T-helper 2 cell treated with Interferon-gamma antibody and Interleukin-4, amounts not matched to agents 5 μg/mL and 100 μg/mL, for 36 hours (primary cell): ENCODE data around the gene SF1.

ENCODE experiments used
- DNase-seq: peaks from one replicate; pipeline ENCODE4 v3.0.0; 2021; ENCODE audit warnings: low spot score
- H3K27ac Mint-ChIP-seq: one replicate; pipeline ENCODE4 v1.8.0; 2021; ENCODE audit warnings: mild to moderate bottlenecking, mixed read lengths
- H3K27me3 Mint-ChIP-seq: one replicate; pipeline ENCODE4 v1.8.0; 2021; ENCODE audit warnings: low read depth, mixed read lengths
- H3K36me3 Mint-ChIP-seq: one replicate; pipeline ENCODE4 v1.8.0; 2021; ENCODE audit warnings: low read depth, mixed read lengths
- H3K4me1 Mint-ChIP-seq: one replicate; pipeline ENCODE4 v1.8.0; 2021; ENCODE audit warnings: low read depth, mixed read lengths
- H3K4me3 Mint-ChIP-seq: one replicate; pipeline ENCODE4 v1.8.0; 2022; ENCODE audit warnings: mild to moderate bottlenecking, moderate library complexity, mixed read lengths
- H3K9me3 Mint-ChIP-seq: one replicate; pipeline ENCODE4 v1.8.0; 2021; ENCODE audit warnings: mixed read lengths

SF1 gene

DNA sequence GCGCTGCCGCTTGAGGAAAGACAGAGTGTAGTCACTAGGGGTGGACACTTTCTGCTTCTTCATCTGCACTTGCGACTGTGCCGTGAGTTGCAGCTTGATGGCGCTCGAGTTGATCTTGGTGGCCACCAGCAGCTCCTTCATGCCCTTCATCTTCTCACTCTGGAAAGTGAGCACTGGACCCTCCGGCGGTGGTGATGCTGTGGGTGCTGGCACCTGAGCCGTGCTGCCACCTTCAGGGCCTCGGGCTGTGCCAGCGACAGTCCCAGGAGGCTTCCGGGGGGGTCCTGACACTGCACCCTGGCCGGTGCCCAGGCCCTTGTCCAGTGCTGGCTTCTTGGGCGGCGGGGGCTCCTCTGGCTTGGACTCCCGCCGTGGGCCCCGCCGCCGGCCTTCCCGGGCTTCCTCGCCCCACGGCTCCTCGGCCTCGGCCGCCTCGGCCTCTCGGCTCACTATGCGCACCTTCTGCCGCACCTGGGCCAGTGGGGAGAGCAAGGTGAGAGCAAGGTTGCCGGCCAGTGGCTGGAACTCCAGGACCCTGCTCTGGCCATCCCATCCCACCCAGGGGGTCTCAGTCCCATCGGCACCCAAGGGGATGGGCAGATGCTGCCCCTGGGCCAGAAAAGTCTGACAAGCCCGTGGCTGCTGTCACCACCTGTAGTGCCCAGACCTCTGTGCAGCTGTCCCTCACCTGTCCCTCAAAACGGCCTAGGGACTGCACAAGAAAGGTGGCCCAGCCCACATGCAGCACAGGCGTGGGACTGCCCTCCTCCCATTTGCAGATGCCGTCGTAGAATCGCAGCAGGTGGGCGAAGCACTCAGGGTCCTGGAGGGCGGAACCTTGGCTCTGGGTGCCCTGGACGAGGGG lies 26.2 kb upstream of the SF1 start:
- Mint-ChIP-seq H3K9me3 (no peaks in the 10 kb centered on the region), H3K4me3 (peak overlapping the region; percentile 91), H3K27ac (no peak overlapping the region), H3K4me1 (peaks cover 21% of the 10 kb centered on the region), H3K36me3 (peaks cover 21% of the 10 kb centered on the region), H3K27me3 (no peaks in the 10 kb centered on the region)
- no peak for DNase-seq

- peak overlapping the region; percentile 91 for H3K4me3 Mint-ChIP-seq
- H3K4me1 Mint-ChIP-seq: peaks cover 16% of the 10 kb centered on the region
- H3K9me3 Mint-ChIP-seq: no peaks in the 10 kb centered on the region
- H3K36me3 Mint-ChIP-seq: peaks cover 24% of the 10 kb centered on the region
- no peak for DNase-seq
- peak overlapping the region; percentile 82 for H3K27ac Mint-ChIP-seq
- no peaks in the 10 kb centered on the region for H3K27me3 Mint-ChIP-seq
Measured at GRCh38 chr11:64803846-64804345, 25.6 kb upstream of the SF1 start.

DNA sequence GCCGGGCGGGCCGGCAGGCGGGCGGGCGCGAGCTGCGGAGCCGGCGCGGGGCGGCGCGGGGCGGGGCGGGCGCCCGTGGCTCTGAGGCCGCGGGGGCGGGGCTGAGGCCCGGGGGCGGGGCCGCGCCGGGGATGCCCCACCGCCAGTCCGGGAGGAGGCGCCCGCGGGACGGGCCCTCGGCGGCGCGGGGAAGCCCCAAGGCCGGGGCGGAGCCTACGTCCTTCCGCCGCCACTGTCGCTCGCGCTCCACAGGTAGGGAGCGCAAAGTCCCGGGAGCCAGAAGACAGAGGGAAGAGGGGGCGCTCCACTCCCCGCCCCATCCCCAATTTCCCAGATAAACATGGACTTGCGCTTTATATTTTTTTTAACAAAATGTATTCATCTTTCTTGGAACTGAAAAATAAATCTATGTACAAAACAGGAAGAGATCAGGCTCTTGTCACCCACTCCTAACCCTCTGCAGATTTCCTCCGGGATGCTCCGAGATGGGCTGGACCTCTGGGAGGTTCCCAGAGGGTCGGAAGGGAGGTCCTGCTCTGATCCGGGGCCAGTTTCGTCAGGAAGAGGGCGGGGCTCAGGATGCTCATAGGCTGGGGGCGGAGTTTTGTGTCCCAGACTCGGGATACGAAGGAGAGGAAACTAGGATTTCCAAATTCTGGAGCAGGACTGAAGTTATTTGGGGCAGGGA lies 25.0 kb upstream of the SF1 start, which contains the start of gene MAP4K2:
MAP4K2 (minus strand) TSS at position 57 of the 688 bp plus-strand sequence. CDS start 65 bp downstream, outside the sequence.
- H3K9me3 Mint-ChIP-seq: no peaks in the 10 kb centered on the region
- DNase-seq: peak; percentile 89
- H3K27me3 Mint-ChIP-seq: no peaks in the 10 kb centered on the region
- peak within 1 kb of the TSS; percentile 91 for H3K4me3 Mint-ChIP-seq
- peak within 1 kb of the TSS; percentile 82 for H3K27ac Mint-ChIP-seq
- H3K4me1 Mint-ChIP-seq: peaks cover 15% of the 10 kb centered on the region
- H3K36me3 Mint-ChIP-seq: peaks cover 26% of the 10 kb centered on the region

DNA sequence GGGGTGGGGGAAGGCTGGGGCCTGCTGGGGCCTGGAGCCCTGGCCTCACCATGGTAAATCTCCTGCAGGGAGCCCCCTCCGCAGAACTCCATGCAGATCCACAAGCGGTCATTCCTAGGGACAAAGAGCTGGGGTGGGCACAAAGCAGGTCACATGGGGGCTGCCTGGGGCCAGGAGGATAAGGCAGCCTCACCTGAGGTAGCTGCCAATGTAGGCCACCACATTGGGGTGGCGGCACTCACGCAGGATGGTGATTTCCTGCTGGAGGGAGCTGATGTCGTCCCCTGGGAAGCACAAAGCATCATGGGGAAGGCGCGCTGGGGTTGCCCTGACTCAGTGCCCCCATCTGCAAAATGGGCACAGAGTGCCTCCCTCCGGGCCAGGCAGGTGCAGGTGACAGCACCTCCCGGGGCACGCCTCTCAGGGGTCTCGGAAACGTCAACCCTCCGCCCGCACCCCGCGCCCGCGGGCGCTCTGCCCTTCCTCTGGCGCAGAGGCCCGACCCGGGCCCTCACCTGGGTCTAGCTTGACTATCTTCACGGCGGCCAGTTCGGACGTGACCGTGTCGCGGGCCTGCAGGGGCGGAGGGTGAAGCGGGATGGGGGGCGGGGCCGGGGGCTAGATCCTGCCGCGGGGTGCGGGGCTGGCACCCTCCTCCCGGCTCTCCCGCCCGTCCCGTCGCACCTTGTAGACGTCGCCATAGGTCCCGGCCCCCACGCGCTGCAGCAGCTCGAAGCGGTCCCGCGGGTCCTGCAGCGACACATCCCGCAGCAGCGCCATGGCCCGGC lies 24.2 kb upstream of the SF1 start:
- Mint-ChIP-seq H3K27me3 (no peaks in the 10 kb centered on the region), H3K27ac (peak overlapping the region; percentile 76), H3K36me3 (peaks cover 24% of the 10 kb centered on the region), H3K4me1 (peaks cover 12% of the 10 kb centered on the region), H3K4me3 (peak overlapping the region; percentile 83), H3K9me3 (no peaks in the 10 kb centered on the region)
- peak; percentile 19 for DNase-seq

GRCh38 chr11:64801561-64802369 lies 23.4 kb upstream of the SF1 start:
- Mint-ChIP-seq H3K9me3 (no peaks in the 10 kb centered on the region), H3K4me1 (peaks cover 12% of the 10 kb centered on the region), H3K4me3 (peak overlapping the region; percentile 83), H3K27ac (peak overlapping the region; percentile 76), H3K36me3 (peaks cover 21% of the 10 kb centered on the region), H3K27me3 (no peaks in the 10 kb centered on the region)
- DNase-seq: no peak

DNA sequence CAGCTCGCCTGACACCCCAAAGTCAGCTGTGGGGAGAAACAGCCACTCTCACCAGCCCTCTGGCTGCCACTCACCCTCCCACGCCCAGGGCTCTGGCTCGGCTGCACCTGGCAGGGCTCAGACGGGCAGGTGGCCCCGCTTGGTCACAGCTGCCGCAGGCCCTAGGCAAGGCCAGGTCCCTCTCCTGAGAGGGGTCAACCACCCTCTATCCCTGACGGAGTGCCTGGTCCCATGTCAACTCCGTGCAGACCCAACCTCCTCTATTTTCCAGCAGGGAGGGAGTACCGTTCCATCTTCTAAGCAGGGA lies 22.8 kb upstream of the SF1 start:
- Mint-ChIP-seq H3K27me3 (no peaks in the 10 kb centered on the region), H3K9me3 (no peaks in the 10 kb centered on the region), H3K27ac (peak overlapping the region; percentile 63), H3K4me1 (peaks cover 12% of the 10 kb centered on the region), H3K4me3 (peak overlapping the region; percentile 83), H3K36me3 (peaks cover 23% of the 10 kb centered on the region)
- no peak for DNase-seq

GRCh38 chr11:64800303-64801157 lies 22.2 kb upstream of the SF1 start:
- no peak for DNase-seq
- Mint-ChIP-seq H3K27ac (peak overlapping the region; percentile 5), H3K36me3 (peaks cover 19% of the 10 kb centered on the region), H3K9me3 (no peaks in the 10 kb centered on the region), H3K4me3 (peak overlapping the region; percentile 83), H3K27me3 (no peaks in the 10 kb centered on the region), H3K4me1 (peaks cover 12% of the 10 kb centered on the region)

GRCh38 chr11:64799623-64800302 lies 21.4 kb upstream of the SF1 start:
- H3K36me3 Mint-ChIP-seq: peaks cover 21% of the 10 kb centered on the region
- no peak for DNase-seq
- H3K27me3 Mint-ChIP-seq: no peaks in the 10 kb centered on the region
- H3K4me1 Mint-ChIP-seq: peaks cover 15% of the 10 kb centered on the region
- no peaks in the 10 kb centered on the region for H3K9me3 Mint-ChIP-seq
- no peak overlapping the region for H3K27ac Mint-ChIP-seq
- no peak overlapping the region for H3K4me3 Mint-ChIP-seq

- Mint-ChIP-seq H3K9me3 (no peaks in the 10 kb centered on the region), H3K36me3 (peaks cover 23% of the 10 kb centered on the region)
Measured at GRCh38 chr11:64799256-64799622, 20.9 kb upstream of the SF1 start.

DNA sequence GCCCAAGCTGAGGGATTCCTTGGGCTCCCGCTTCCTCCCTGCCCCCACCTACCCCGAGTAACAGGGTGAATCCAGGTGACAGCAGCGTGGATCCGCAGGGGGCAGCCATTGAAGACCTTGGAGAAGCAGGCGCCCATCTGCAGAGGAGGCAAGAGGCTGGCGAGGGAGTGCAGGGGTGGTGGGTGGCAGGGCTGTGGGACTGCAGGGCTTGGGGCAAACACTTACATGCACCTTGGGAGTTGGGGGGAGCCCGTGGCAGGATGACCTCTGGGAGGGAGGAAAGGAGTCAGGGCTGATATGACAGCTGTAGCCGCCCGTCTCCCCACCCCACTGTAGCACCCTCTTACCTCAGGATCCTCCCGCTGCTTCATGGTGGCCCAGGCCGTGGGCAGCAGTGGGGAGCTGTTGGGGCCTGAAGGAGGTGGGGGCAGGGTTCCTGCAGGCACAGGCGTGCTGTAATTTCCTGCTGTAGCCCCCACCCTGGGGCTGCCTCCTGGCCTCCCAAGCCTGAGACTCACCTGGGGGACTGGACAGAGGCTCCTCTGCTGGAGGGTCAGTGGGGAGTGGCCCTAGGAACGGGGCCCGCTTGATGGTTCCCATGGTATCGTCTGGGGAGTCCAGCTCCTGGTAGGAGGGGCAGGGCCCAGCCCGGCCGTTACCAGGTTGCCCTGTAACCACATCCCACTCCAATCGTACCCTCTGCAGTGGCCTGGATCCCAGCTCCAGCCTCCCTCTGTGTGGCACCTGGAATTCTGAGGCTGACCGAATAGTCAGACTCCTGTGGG lies 18.6 kb upstream of the SF1 start:
- H3K36me3 Mint-ChIP-seq: peaks cover 25% of the 10 kb centered on the region
- H3K4me3 Mint-ChIP-seq: no peak overlapping the region

More at GRCh38 chr11:64799256-64799622, 20.9 kb upstream of the SF1 start:
- H3K27me3 Mint-ChIP-seq: no peaks in the 10 kb centered on the region
- H3K4me3 Mint-ChIP-seq: no peak overlapping the region
- H3K4me1 Mint-ChIP-seq: peaks cover 17% of the 10 kb centered on the region
- H3K27ac Mint-ChIP-seq: no peak overlapping the region
- DNase-seq: no peak

DNA sequence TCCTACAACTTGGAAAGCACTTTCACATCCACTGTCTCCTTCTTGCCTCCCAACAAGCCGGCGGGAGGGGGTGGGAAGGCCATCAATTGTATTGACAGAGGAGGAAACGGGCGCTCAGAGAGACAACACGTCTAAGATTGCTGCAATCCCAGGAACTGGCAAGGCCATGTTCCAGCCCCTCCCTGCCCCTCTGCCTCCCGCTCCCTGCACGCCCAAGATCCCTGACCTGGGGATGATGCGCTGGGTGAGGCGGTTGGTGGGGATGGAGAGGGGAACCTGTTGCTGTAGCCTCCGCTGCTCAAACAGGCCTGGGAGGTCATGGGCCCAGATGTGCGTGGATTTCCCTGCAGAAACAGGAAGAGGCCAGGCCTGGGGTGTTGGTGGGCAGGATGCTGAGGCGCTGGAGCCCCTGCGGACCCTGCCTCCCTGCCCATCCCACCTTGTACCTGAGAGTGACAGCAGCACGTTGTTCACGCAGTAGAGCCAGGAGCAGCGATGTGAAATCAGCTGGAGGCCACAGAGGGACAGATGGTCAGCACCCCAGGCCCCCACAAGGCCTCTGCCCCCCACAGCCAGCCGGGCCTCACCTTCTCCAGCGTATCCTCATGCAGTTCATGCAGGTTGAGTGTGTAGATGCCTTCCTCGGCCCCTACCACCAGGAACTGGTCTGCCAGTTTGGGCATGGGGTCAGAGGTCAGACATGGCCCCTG lies 17.9 kb upstream of the SF1 start:
- Mint-ChIP-seq H3K4me1 (peaks cover 5% of the 10 kb centered on the region), H3K27ac (no peak overlapping the region), H3K27me3 (no peaks in the 10 kb centered on the region), H3K4me3 (no peak overlapping the region), H3K36me3 (peaks cover 25% of the 10 kb centered on the region), H3K9me3 (no peaks in the 10 kb centered on the region)
- DNase-seq: no peak

More for the DNA sequence above, 18.6 kb upstream of the SF1 start:
- Mint-ChIP-seq H3K4me1 (peaks cover 6% of the 10 kb centered on the region), H3K27ac (no peak overlapping the region), H3K27me3 (no peaks in the 10 kb centered on the region), H3K9me3 (no peaks in the 10 kb centered on the region)
- no peak for DNase-seq
